ELR (cell line): ENCODE data around the gene ZNF70.
A peak's percentile ranks its signal among the peaks of the same experiment; 100 is the strongest.

Source experiments
- DNase-seq: peaks from one replicate; pipeline ENCODE4 v3.0.0-alpha.2; 2015; ENCODE audit warnings: low read depth

Gene ZNF70

GRCh38 chr22:23779083-23779482, 28.2 kb upstream of the ZNF70 start:
- DNase-seq: no peak

GRCh38 chr22:23778577-23778900, 27.6 kb upstream of the ZNF70 start:
- DNase-seq: no peak

GRCh38 chr22:23777776-23778576, 27.1 kb upstream of the ZNF70 start:
- DNase-seq: no peak

- DNase-seq: no peak
These were observed 25.0 kb upstream of the ZNF70 start for GRCh38 chr22:23775779-23776375.

- peak; percentile 26 for DNase-seq
These were observed 24.1 kb upstream of the ZNF70 start for GRCh38 chr22:23774922-23775436.

- no peak for DNase-seq
These were observed 23.4 kb upstream of the ZNF70 start for GRCh38 chr22:23774114-23774921.

GRCh38 chr22:23773483-23774113, 22.7 kb upstream of the ZNF70 start:
- no peak for DNase-seq

- peak; percentile 65 for DNase-seq
These were observed 21.9 kb upstream of the ZNF70 start, which contains the start of gene MMP11 for GRCh38 chr22:23772649-23773473. MMP11 (plus strand) TSS chr22:23772849; CDS start chr22:23772871, 22 bp downstream.

- no peak for DNase-seq
These were observed 21.4 kb upstream of the ZNF70 start for GRCh38 chr22:23772315-23772648.

- DNase-seq: no peak
These were observed 18.5 kb upstream of the ZNF70 start for GRCh38 chr22:23769321-23769965.

- peak; percentile 80 for DNase-seq
These were observed 17.0 kb upstream of the ZNF70 start, which contains the start of gene CHCHD10 for GRCh38 chr22:23767673-23768548. CHCHD10 (minus strand) TSS chr22:23767972; CDS start chr22:23767874, 98 bp downstream.

GRCh38 chr22:23767303-23767672, 16.4 kb upstream of the ZNF70 start:
- no peak for DNase-seq

- DNase-seq: no peak
These were observed 14.3 kb upstream of the ZNF70 start for GRCh38 chr22:23764899-23765881.

- no peak for DNase-seq
These were observed 13.0 kb upstream of the ZNF70 start for GRCh38 chr22:23763954-23764353.

GRCh38 chr22:23763579-23763945, 12.7 kb upstream of the ZNF70 start:
- no peak for DNase-seq

- DNase-seq: peak; percentile 68
These were observed 12.1 kb upstream of the ZNF70 start, which contains the start of gene C22orf15 for GRCh38 chr22:23762842-23763578. C22orf15 (plus strand) TSS chr22:23762990; CDS start chr22:23763307, 317 bp downstream.

- no peak for DNase-seq
These were observed 9.1 kb upstream of the ZNF70 start for GRCh38 chr22:23760056-23760455.

- DNase-seq: no peak
These were observed 8.7 kb upstream of the ZNF70 start for GRCh38 chr22:23759566-23759965.
